HG02973 (cell line): Measurements from ENCODE around the gene UNKL.

Experiments
- ATAC-seq: cut with Tn5 transposase; IDR thresholded peaks from one replicate; pipeline ENCODE4 v1.9.1; 2021; ENCODE audit warnings: moderate library complexity; ENCODE audit not compliant: unreplicated experiment

The UNKL gene, protein sequence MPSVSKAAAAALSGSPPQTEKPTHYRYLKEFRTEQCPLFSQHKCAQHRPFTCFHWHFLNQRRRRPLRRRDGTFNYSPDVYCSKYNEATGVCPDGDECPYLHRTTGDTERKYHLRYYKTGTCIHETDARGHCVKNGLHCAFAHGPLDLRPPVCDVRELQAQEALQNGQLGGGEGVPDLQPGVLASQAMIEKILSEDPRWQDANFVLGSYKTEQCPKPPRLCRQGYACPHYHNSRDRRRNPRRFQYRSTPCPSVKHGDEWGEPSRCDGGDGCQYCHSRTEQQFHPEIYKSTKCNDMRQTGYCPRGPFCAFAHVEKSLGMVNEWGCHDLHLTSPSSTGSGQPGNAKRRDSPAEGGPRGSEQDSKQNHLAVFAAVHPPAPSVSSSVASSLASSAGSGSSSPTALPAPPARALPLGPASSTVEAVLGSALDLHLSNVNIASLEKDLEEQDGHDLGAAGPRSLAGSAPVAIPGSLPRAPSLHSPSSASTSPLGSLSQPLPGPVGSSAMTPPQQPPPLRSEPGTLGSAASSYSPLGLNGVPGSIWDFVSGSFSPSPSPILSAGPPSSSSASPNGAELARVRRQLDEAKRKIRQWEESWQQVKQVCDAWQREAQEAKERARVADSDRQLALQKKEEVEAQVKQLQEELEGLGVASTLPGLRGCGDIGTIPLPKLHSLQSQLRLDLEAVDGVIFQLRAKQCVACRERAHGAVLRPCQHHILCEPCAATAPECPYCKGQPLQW

DNA sequence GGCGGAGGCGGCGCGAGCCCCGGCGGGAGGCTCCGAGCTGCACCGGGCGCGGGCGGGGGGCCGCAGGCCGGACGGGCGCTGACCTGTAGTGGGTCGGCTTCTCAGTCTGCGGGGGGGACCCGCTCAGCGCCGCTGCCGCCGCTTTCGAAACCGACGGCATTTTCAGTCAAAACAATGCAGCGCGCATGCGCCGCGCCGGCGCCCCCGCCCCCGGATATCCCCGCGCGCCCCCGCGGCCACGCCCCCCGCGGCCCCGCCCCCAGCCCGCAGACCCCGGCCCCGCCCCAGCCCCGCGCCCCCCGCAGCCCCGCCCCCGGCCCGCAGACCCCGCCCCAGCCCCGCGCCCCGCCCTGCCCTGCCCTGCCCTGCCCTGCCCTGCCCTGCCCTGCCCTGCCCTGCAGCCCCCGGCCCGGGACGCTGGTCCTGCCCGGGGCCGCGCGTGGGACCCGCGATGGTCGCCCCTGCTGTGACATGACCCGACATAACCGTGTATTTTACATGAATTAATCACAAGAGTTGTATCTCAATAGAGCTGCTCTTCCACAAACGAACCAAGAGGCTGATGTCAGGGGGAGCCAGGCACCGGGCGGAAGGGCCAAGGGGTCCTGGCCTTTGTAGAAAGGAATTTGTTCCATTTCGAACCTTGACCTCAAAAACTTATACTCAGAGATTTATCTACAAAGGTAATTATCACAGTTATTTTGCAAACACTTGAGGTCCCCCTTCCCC is at the start of gene UNKL:
Gene UNKL (minus strand): TSS at position 173 of the 729 bp plus-strand sequence. CDS start 13 bp downstream, at position 160.
- no peak for ATAC-seq

DNA sequence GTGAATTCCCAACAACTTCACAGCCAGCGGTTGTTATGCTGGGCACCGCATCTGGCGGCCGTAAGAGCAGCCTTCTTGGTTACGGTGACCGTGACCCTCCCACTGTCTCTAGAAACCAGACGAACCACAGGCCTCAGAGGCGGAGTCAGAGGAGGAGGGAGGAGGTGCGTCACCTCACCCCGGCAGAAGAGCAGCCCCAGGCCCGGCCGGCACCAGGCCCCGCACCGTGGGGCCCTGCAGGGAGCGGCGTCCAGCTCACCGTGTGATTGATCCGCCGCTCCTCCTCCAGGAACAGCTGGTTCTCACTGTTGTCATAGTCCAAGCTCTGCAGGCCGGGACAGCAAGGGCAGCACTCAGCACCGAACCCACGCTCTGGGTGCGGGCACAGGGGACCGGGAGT is 46.6 kb upstream of the UNKL start:
- ATAC-seq: no peak

DNA sequence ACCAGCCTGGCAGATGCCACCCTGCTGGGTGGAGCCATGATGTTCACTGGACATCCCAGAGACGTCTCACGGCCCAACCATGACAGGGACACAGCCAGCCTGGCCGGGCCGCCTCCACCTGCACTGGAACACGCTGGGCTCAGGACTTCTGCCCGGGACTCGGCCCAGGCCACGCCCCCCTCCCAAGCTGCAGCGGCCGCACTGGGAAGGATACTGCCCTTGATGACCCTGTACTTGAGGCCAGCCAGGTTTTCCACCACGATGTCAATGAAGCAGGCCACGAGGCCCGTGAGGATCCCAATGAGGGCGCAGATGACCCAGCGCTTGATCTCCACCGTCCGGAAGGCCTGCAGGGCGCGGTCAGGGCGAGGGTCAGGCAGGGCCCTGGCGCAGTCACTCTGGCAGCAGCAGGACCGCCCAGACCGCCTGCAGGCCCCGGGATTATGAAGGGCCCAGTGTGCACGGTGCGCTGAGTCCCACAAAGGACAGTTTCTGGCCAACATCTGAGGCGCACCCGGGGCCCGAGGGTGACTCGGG is 46.2 kb upstream of the UNKL start:
- ATAC-seq: no peak

DNA sequence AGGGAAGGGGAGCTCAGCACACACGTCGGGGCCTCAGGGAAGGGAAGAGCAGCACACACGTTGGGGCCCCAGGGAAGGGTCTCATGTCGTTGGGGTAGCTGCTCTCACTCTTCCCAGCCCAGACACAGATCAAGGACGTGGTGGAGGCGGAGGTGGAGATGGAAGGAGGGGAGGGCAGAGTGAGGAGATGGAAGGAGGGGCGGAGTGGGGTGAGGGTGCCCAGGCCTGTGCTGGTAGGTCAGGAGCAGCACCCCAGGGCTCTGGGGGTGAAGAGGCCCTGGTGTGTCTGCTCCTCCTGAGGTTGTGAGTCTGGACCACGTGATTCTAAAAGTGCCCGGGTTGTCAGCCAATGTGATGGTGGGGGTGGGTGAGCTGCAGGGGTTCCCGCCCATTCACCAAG is 45.5 kb upstream of the UNKL start:
- ATAC-seq: no peak

DNA sequence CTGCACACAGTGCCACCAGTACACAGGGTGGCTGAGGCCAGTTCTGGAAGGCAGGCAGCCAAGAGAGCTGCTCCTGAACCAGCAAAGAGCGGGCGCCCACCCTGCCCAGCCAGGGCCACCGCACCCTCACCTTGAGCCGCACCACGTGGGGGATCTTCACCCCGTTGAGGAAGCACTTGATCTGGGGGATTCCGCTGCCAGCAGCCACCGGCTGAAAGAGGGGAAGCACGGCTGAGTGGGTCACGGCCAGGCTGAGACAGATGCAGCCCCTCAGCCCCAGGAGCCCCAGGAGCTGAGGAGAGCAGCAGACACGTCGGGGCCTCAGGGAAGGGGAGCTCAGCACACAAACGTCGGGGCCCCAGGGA is 44.5 kb upstream of the UNKL start:
- no peak for ATAC-seq

DNA sequence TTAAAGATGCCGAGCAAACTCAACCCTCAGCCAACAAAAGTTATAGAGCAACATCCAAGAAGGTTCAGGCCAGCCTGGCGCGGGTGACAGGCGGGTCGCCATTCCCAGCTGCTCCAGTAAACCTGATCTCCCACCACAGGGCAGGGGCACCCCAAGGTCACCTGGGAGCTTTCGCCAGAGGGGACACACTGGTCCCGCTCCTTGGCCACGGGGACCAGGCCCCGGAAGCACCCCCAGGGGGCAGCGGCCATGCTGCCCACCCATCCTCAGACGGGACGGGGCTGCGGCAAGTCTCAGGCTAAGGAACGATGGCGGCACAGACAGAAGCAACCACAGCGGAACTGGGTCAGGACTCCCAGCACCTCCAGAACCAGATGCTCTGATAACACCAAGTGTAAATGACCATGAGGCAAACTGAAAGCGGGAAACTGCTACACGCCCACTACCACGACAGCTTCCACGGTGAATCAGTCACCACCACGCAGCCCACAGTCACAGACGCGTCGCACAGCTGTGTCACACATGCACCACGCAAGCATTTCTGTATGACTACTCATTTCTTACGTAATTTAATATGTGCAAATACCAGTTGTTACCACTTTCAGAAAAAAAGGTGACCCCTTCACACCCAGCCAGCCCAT is 44.0 kb upstream of the UNKL start:
- ATAC-seq: no peak

DNA sequence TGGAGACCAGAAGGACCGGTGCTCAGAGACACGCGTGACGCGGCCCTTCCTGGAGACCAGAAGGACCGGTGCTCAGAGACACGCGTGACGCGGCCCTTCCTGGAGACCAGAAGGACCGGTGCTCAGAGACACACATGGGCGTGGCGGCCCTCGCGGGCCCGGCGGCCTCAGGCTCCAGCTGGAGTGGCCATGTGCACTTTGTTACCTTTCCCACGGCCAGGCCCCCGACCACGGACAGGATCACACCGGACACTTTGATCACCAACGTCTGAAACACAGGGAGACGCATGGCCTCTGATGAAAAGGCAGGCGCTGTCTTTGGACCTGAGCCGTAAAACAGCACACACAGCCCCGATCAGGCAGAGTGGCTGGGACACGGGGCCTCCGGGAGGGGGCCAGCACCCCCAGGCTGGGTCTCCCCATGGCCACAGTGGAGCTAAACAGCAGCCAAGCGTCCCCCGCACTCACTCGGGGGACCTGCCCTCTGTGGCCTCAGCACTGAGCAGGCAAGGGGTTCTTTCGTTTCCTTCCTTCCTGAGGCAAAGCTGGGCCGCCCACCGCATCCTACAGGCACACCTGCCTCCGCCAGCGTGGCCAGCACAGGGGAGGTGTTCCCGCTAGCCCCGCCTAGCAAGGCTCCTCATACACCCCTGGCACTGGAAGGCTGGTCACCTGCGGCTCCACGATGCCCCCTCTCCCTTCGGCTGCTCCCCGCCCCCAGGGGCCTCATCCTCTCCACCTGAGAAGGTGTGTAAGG is 43.2 kb upstream of the UNKL start:
- no peak for ATAC-seq

DNA sequence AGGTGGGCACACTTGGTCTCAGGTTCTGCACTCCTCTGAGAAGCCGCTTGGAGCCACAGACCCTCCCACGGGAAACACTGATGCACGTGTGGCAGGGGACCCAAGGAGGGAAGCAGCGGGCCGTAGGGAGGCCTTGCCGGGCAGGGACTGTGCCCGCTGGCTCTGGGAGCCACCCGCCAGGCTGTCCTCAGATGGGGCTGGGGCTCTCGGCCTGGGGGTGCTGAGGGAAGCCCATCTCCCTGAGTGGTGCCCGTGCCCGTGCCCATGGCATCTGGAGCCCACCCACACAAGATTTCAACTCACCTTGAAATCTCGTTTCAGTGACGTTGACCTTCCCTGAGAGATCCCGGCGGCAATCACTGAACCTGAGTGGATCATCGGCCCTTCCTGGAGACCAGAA is 42.4 kb upstream of the UNKL start:
- no peak for ATAC-seq

DNA sequence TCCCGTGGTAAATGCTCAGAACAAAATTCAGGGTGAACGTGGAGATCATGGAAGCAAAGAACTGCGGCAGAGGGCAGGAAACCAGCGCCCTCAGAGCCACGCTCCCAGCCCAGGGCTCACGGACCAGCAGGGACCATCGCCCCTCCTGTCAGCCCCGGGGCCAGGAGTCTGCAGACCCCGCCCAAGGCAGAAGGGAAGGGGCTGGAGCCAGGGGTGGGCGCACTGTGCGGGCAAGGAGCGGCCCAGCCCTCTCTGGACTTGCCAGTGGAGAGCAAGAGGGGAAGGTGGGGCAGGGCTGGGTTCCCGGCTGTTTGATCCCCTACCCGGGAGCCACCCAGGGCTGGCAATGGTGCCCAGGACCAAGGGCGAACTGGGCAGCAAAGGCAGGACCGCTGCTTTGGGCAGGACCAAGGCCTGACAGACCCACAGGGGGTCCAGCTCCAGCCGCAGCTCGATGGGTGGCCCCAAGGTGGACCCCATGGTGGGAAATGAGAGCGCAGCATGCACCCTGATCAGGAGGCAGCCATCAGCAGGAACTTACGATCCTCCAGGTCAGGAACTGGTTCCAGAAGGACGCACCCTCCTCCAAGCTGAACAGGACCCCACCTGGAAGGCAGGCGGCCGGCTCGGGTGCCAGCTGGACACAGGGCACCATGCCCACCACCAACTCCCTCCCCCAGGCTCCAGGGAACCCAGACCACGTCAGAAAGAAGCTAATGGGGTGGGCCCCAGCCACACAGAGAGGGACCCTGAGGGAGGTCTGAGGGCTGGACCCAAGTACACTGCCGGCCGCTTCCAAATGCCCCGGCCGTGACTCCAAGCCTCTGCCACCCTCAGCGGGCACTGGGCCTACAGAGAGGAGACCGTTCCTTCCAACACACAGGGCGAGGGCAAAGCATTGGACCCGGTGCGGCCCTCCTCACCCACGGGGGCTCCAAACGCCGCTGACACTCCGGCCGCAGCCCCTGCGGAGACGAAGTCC is 41.0 kb upstream of the UNKL start:
- no peak for ATAC-seq

DNA sequence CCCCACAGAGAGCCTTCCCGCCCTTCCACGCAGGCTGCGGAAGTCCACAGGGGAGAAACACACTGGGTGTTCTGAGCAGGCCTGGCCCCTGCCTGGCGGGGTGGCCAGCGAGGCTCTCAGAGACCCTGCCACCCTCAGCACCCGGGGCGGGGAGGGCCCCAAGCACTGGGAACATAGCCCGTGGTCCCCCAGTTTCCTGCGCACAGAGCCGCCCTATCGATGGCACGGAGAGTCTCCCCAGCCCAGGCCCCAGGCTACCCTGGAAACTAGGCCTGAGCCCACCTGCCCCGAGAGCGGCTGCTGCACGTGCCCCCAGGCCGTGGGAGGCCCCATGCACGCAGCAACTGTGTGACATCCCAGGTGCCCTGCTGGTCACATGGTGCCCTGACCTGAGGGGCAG is 40.1 kb upstream of the UNKL start:
- ATAC-seq: no peak

DNA sequence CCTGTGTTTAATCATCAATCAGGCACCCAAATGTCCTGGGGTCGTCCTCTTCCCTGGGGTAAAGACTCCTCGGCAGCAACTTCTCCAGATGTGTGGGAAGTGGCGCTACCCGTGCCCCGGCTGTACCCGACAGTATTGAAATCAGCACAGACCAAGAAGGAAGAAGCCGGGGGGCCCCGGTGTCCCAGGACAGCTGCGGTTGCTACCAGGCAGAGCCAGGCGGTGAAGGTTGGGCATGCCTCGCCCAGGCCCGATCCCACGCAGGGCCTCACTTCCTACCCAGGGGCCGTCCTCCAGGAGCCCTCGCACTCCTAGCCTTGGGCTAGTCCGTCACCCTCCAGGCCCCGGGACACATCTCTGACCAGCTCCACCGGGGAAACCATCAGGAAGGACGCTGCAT is 38.8 kb upstream of the UNKL start:
- ATAC-seq: no peak

DNA sequence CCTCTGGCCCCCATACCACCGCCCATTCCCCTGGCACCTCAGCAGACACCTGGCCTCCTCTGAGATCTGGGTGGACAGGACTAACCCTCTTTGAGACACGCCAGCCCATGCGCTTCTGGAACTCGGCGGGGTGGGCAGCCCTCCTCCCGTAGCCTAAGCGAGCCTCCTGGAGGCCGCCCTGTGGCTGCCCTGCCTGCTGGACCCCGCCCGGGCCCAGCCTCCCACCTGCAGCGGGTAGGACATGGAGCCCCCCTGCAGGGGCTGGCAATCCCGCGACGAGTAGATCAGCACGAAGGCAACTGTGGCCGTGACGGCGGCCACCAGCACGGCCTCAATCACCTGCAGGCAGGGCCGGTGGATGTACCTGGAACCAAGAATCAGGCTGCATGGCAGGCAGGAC is 38.0 kb upstream of the UNKL start:
- ATAC-seq: no peak

DNA sequence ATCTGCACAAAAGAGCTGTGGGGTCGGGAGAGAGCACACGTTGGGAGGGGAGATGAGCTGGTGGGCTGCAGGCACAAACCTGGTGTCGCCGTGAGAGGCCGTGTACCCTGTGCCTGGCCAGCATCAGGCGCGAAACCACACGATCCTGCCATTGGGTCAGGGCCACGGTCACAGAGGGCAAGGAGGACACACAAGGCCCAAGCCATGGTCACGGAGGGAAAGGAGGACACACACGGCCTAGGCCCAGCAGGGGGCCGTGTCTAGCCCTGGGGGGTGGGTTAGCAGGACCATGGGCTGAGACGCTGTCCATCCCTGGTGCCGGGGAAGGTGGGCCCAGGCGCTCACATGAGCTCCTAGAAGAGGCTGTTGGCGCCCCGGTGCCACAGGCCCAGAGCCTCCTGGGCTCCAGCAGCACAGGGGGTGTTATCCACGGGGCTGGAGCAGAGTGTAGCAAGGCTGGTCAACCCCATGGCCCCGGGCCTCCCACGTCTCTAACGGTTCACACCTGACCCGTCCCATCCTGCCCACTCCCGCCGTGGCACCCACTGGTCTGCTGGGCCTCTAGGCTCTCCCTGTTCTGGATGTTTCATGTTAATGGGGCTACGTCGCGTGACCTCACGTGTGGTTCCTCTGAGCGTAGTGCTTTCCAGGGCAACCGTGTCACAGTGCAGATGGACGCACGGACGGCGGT is 37.3 kb upstream of the UNKL start:
- no peak for ATAC-seq

DNA sequence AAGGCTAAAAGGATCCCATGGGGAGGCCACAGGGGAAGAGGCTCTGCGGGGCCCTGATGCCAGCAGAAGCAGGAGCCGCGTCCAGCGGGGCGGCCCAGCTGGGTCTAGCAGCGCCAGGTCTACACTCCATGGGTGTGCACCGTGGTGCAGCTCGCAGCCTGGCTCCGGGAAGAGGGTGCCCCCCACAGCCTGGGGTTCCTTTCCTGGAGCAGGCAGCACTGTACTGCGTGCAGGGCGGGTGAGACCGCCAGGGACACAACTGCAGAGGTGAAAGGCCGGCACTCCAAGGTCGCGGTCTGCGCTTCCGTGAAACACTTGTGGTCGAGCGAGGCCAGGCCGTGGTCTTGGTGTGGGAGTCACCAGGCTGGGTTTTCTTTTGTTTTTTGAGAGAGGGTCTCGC is 36.3 kb upstream of the UNKL start:
- no peak for ATAC-seq

DNA sequence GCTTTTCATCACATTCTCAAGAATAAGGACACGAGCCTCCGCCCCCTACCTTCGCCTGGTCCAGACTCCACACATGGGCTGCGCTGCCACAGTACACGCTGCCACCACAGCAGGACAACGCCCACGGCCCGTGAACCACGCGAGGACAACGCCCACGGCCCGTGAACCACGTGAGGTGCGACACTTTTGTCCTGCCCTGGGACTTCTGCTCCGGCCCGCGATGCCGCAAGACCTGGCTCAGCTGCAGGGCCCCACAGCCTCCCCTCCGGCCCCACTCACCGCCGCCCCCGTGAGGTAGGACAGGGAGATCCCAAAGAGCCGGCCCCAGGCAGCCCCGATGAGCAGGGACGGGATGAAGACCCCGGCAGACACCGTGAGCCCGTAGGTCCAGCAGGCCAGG is 35.7 kb upstream of the UNKL start:
- ATAC-seq: no peak

DNA sequence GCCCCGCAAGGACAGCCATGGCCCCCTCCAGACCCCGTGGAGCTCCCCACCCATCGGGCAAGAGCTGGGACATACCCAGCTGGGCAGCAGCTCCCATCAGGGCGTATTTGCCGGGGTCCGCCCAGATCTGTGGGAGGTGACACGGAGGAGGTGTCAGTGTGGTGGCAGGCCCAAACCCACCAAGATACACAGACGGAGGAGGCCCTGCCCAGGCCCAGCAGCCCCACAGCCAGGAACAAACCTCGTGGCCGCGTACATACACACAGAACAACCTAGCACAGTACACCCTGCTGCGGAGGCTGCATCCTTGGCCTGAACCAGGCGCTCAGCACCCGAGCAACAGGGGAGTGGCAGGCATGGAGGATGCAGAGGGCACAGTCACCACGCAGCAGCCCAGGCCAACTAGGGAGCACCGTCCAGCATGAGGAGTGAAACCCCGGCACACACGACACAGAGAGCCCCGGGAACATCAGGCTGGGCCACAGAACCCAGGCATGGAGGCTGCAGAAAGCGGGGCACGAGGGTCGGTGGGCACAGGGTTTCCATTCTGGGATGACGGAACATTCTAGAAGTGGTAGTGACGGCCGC is 34.8 kb upstream of the UNKL start:
- no peak for ATAC-seq

DNA sequence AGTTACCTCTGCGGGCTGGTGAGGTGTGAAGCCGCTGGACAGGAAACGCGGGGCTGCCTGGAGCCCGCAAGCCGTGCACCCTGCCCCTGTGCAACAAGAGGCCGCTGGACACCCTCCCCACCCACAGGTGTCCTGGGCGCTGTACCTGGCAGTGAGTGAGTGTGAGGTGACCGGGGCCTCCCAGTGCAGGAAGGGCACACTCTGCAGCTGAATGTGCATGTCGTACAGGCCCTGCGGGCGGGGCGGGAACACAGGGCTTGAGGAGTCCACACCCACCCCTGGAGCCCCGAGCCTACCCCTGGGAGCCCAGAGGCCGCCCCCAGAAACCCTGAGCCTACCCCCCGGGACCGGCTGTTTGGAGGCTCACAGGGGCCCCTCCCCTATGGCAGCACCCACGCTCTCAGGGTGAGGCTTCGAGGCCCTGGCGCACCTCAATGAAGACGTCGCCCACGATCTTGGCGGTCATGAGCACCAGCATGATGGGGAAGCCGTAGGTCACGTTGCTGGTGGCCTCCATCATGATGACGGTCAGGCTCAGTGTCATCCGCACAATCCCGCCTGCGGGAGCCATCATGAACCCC is 34.1 kb upstream of the UNKL start:
- no peak for ATAC-seq

DNA sequence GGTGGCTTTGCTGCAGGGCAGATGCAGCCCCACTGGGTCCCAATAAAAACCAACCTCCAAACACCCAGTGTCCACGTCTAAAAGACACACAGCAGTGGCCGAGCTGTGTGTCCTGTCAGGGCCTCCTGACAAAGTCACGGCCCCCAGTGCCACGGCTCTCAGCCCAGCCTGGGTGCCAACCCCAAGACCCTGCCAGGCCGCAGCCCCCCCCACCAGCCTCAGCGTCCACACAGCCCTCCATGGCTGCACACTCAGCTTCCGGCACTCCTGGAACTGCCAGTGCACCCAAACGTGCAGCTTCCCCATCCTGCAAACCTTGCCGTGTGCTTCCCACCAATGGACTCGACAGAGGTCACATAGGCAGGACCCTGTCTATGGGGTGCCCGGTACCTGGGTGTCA is 33.5 kb upstream of the UNKL start:
- no peak for ATAC-seq
